Stromal cell of bone marrow (primary cell): ENCODE results near the gene ADAM19.

Experiments used
- DNase-seq: peaks from one replicate; pipeline ENCODE4 v3.0.0-alpha.2; 2012; ENCODE audit warnings: low read depth

ADAM19 gene

DNA sequence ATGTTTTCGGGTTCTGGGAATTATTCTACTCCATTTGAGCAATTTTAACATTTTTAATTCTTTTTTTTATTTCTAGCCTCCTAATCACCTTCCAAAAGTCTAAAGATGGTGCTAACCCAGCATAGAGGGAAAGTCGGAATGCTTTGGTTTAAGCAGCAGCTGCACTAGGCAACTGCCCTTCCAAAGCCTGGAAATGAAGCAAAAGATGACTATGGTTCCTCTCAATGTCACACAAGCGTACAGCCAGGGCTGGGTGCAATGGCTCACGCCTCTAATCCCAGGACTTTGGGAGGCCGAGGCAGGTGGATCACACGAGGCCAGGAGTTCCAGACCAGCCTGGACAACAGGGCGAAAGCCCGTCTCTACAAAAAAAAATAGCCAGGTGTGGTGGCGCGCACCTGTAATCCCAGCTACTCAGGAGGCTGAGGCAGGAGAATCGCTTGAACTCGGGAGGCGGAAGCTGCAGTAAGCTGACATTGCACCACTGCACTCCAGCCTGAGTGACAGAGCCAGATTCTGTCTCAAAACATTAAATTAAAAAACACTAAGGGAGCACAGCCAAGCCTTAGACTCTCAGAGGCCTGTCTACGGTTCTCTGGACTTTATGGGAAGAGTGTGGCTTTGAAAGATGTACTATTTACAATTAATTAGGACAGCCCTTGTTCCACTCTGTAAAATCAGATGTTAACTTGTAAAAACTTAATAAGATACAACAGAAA lies 33.1 kb downstream of the ADAM19 start:
- DNase-seq: no peak

DNA sequence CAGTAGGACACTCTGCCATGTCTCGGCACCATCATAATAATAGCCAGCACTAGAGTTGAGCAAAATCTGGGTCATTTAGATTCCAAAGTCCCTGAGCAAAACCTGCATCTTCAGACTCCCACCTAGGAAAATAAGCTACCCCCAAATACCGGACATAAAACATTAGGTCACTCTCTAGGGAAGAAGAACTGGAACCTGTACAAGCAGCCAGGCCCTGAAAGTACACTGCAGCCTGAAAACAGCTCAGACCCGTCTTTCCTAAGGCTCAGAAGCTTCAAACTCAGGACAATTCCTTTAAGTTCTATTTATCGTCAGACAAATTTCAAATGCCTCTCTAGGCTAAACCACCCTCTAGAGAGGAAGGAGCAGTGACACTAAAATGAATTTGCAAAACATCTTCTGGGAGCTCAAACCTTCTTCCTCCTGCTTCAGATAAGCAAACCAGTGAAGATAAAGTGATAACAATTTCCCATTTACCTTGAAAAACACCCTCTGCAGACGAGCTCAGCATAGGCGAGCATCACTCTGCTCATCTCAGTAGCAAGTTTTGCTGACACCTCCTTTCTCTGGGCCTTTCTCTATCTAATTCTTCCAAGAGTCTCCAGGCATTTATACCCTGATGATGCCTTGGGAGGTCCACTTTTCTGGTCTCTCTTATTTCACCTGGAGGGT lies 34.0 kb downstream of the ADAM19 start:
- DNase-seq: no peak

DNA sequence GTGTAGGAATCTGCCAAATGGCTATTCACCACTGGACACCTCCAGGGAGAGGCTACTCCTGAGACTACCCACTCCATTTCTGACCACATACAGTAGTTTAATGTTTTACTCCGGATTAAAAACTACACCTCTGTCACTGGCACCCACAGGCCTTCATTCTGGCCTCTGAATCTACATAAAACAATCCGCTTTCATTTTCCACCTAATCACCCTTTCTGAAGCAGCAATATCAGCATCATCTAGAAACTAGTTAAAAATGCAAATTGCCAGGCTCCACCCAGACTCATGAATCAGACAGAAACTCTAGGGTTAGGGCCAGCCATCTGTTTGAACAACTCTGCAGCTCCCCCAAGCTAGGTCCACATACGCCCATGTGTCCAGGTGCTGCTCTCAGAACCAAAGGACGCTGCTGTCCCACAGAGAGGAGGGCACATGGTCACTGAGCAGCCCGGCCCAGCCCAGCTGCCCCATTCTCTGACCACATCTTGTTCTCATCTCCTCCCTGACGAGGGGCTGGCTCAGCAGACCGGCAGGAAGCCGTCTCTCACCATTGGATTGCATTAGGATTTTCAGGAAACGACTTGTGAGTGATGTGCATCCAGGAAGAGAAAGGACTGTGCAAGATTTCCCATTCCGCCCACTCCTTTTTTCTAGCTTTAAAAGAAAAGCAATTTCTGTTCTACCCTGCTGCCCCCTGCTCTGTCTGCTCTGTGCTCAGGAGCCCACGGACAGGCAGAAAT lies 34.7 kb downstream of the ADAM19 start:
- no peak for DNase-seq

DNA sequence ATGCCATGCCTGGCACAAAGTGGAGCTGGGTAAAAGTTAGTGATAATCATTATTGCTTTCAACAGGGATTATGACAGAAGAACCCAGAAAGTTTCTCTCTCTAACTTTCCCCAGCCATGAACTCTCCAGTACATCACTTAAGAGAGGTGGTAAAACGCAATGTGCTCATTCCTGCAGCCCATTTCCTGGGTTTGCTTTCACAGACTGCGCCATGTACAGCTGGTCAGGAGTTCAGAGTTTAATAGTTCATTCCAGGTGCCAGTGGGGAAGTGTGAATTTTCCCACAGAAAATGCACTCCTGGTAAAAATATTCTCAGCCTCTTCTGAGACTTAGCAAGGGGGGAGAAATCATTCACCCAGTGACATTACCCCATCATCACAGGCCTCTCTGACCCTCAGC lies 35.5 kb downstream of the ADAM19 start:
- DNase-seq: no peak

DNA sequence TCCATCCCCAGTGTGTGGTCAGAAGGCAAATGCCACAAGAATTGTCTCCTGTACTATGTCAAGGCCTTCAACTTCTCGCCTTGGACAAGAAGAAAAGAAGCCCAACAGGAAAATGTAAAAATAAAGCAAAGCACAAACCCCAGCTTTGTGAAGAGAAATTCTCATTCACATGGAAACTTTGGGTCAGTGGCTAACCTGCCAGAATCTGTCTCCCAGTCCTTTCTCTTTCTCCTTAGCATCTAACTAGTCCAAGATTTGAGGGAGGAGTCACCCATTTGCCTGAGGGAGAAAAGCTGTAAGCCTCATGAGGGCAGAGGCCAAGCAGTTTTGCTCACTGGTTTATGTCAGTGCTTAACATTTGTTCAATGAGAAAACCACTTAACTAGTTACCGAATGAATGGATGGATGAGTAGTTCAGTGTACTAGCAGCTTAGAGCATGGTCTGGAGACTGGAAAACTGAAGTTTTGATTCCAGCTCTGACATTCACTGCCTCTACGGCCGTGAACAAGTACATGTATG lies 36.0 kb downstream of the ADAM19 start:
- DNase-seq: no peak

DNA sequence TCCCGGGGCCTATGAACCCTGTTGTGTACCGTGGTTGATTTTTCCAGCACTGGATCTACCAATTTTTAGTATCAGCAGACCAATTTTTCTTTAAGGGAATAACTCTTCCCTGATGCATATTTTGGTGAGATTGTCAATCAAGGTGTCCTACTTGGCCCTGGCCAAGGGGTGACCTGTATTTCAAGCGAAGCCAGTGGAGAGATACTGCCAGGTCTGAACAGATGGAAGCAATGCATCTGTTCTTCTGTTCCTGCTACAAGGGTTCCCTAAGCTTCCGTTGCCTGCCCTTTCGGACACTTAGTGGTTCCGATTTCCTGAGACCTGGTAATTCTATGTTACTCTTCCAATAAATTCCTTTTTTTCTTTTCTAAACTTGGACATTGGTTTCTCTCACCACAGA lies 37.3 kb downstream of the ADAM19 start:
- DNase-seq: no peak

DNA sequence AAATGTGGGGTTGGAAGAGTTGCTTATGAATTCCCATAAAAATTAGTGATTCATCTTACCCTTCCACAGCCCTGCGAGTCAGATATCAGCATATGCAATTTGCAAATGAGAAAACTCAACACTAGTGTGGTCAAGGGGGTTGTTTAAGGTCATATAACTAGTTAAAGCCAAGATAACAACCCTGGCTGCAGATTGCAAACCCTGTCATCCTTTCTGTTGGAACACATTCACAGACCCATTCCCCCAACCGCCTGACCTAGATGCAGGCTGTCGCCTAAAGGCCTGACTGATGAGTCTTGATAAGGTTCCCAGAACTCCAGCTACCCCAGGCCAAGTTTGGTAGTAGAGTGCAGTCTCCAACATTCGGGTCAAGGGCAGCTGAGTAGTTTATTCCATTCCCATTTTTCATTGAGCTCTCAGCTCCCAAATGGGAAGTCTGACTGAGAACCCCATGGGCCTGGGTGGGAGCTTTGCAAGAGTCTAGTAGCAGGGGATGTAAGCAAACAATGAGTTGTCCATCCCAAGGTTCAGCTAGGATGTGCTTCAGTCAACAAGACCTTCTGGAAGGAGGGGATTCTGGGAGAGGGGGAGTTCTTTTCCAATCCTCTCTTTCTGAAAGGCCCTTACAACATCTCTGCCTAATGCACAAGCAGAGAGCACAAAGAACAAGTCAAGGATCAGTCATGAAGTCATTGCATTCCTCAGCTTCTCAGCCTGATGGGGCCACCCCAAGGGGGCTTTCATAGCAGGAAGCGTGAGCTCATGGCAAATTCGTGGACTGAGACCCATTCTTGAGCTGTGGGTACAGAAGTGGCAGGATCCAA lies 40.3 kb downstream of the ADAM19 start:
- peak; percentile 73 for DNase-seq

DNA sequence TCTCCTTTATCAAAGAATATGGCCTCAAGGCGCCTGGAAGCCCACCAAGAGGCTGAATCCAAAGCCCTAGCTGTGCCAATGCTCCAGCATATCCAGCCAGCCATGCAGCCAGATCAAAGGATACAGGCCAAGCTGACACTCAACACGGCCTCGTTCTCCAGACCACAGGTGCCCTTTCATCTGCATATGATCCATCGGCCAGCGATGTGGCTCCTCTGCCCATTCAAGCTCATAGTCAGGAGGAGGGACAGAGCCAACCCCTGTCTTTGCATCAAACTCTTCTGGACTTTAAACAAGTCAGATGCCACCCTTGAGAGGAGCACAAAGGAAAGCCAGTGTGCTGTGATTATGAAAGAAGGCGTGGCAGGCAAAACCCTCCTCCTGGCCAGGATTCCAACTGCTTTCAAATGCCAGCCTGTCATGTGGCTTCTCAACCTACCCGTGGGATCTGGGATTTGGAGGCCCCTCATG lies 42.5 kb downstream of the ADAM19 start:
- no peak for DNase-seq

DNA sequence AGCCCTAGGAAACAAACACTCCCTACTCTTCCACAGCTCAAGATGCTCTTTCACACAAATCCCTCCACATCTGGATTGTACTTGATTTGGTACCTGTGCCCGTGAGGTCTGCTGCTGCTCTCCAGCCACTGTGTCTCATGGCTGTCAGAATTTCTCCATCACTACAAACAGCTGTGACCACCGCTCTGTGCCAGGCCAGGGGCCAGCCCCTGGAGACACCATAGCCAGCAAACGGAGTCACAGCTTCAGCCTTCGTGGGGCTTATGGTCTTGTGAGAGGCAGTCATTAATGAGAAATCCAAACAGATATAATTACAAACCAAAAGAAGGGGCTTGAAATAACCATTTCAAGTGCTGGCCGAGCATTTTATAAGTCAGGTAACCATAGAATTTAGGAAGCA lies 43.6 kb downstream of the ADAM19 start:
- no peak for DNase-seq

DNA sequence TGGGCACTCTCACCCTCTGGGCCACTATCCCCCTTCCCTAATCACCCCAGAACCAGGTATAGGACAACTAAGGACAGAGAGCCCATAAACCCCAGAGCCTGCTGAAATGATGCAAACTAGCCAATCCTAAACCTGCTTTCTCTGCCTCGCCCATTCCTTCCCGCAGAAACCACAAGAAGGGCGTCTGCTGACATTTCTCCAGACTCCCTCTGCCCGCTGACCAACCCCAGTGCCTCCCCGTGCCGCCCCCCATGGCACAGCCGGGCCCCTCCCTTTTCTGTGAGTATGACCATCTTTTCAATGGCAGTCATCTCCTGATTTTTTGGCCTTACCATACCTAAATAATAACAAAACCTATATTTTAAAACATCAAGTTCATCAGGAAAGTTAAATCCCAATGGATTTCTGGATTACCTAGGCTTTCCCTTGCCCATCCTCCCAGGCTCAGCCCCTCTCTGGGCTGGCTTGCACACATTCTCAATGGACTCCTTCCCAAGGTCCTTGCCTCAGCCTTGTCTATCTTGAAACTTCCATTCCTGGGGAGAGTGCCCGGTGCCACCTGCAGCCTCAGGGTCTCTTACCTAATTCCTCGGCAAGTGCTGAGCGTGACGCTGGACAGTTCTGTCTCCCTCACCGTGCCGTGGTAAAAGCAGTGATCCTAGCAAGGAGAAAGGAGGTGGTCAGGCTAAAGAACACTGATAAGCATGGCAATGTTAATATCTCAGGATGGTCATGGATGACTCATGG lies 45.2 kb downstream of the ADAM19 start:
- DNase-seq: no peak

DNA sequence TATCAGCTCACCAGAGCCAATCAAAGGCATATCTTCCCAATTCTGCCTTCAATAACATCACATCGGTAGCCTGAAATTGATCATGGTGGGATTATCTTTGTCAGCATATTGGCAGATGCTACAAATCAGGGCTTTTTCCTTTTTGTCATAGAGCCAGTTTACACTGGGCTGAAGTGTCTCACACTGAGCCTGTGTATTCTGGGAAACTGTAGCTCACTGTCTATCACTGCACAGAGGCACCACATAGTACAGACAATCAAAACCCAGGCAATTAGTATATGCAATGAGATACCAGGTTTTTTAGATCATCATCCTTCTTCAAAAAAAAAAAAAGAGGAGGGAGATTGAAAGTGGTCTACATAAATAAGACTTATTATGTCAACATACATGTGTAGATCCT lies 46.6 kb downstream of the ADAM19 start:
- no peak for DNase-seq

DNA sequence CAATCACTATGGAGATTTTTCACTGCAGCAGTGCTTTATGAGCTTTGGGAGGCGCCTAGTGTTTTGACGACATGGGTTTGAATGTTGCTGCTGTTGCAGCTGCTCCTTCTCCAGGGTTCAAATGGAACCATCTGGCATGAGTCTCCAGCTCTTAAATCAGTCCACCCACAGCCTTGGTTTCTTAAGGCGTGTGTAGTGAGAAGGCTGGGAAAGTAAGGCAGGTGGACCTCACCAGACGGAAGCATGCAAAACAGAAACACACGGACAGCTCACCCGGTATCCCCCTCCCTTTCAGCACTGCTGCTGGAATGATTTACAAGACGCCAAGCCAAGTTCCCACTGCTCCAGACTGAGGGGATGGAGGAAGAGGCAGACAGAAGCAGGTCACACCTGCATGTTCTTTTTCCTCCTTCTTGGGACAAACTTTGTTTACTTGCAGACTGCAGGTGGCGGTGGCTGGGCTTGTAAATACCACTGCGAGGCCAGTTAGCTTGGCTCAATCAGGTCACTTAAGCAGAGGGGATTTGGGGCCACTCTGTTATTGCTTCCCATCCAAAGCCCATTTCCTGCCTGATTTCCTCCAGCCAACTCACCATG lies 47.4 kb downstream of the ADAM19 start:
- DNase-seq: no peak

DNA sequence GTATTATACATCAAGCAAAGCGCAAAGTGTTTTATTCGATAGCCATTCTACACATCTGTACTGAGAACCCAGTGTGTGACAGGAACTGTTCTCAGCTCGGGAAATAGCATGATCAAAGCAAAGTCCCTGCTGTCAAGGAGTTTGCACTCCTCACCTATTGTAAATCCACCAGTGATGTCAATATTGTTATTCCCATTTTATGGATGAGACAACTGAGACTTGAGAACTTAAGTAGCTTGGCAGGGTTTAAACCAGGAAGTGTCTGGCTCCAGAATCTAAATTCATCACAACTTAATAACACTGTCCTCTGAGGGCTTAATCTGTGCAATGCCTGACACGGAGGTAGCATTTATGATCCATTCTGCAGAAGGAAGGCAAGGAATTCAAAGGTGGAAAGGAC lies 50.7 kb downstream of the ADAM19 start:
- DNase-seq: no peak

DNA sequence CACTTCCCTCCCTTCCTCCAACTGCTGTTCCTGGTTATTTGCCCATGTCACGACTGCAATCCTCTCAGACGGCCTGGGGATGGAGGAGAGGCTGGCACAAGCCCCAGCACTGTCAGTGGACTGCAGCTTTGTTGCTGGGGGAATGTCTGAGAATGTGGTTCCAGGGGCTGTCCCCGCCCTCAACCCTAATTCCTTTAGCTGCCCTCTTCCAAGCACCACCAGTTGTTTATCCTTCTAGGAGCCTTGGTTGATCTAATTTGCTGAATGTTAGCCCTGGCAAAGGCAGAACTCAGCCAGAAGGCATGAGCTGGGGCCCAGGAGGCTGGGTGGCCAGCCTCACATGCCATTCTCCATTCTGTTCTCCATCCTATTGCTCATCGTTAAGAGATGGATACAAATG lies 51.6 kb downstream of the ADAM19 start:
- DNase-seq: no peak

DNA sequence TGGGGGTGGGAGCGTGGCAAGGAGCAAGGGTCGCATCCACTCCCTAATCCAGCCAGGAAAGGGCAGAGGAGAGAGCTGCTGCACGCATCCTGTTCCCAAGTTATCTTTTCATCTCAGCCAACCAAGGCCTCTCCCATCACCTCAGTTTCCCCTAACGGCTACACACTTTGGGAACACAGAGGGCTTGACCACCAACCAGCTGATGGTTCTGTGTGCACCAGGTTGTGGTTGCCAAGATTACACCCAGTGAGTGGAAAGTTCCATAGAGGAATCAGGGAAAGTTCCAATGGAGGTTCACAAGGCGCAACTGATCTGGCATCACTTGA lies 53.9 kb downstream of the ADAM19 start:
- DNase-seq: no peak

DNA sequence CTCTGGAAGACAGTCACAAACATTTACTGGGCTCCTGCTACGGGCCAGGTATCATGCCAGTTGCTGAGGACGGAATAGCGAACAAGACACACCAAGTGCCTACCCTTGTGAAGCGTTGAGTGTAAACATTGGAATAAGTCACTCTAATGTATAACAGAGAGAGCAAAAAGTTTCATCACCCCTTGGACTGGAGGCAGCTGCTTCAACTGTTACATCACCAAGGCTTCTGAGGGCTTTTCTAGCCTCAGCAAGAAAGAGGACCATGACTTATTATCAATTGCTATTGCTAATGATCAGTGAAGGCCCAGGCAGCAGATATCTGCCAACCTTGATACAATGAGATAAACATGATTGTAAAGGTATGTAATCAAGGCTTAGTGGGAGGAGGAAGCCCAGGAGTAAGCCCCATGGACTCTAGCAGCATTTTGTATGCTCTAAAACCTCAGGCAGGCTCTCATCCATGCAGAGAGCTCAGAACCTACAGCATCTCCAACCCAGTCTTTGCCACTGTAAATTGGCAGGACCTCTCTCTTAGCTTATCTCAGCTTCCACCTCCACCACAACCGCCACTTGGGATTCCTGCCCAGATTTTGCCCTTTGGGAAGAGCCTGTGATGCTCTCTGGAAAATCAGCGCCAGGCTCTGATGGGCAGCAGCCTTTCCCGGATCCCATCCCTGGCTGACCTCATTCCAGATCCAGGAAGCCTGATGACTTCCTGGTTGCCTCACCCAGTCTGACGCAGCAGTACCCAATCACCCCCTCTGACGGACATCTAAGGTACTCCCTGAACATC lies 54.5 kb downstream of the ADAM19 start:
- DNase-seq: no peak

DNA sequence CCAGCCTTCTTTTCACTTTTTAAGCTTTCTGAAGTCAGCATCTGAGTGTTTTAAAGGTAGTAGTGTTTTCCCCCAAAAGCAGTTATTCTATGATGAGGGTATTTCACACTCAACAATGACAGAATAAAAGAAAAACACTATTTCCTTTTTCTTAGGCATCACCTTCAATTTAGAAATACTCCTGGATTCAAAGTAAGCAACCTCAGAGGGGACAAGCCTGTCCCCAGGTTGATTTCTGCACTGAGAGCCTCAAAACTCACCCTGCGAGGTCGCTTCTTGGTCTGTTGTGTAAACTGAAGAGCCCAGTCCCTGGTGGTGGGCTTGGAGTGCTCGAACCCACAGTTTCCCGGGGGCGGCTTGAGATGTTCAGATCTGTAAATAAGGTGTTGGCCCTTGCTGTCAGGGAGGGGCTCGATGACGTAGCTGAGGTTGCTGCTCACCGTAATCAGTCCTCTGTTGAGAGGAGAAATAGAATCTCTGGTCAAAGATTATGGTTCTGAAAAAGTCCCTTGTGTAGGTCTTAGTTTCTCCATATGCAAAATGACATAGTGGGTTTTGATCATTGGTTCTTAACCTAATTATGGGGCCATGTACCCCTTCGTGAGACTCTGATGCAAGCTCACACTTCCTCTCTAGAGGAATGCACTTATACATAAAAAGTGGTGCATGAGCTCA lies 55.9 kb downstream of the ADAM19 start:
- no peak for DNase-seq

DNA sequence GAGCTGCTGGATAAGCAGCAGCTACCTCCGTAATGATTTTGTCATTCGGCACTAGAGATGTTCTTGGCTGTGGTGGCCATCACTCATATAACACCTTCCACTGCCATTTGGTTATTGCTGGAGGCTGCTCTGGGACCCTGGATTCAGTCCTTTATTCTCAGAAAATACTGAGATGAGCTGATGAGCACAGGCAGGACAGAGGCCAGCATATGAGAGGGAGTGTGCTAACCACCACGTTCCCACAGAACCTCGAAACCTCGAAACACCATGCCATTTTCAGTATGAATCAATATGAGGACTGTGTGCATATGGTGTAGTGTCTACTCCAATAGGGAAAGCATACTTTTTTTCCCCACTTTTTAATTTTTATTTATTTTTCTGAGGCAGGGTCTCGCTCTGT lies 56.6 kb downstream of the ADAM19 start:
- DNase-seq: no peak

DNA sequence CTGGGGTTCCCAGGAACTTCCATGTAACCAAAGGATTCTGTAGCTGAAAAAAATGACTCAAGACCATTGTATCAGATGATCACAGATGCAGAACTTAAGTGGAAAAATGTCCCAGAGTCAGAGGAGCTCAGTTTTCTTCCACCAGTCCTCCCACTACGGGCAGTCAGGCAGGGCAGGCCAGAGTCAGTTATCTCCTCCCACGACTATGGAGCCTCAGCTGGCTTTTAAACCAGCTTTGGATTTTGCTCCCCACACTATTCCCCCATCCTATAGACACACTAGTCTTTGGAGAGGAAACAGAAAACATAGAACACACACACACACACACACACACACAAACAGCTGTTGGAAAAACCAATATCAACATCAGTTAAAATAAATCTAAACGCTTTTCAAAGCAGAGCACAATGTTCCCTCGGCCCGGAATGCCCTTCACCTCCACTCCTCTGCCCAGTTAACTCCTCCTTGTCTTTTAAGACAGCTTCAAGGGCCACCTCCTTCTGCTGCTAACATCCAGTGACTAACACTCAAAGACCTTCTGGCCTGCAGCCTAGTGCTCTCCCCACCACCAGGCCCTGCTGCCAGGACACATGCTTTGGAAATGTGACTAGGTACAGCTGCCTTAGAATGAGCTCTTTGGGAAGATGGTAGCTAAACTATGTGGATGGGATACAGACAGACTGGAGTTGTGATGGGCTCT lies 58.8 kb downstream of the ADAM19 start:
- peak; percentile 83 for DNase-seq
